ENCODE measurements around the gene DOCK11. TPM values are rescaled to one million over a fixed set of nuclear protein-coding genes. Genes with fewer than 3 reads are reported as not detected.
"Not testable (repeated sequence)": the region's sequence is repeated elsewhere in the genome, so short reads cannot be mapped to it uniquely, and the experiment has no call there.

The DOCK11 gene
- total and polyA plus RNA-seq, 7 experiments from 2014 or later: 24.2 to 115 (median 78.5) TPM

DNA sequence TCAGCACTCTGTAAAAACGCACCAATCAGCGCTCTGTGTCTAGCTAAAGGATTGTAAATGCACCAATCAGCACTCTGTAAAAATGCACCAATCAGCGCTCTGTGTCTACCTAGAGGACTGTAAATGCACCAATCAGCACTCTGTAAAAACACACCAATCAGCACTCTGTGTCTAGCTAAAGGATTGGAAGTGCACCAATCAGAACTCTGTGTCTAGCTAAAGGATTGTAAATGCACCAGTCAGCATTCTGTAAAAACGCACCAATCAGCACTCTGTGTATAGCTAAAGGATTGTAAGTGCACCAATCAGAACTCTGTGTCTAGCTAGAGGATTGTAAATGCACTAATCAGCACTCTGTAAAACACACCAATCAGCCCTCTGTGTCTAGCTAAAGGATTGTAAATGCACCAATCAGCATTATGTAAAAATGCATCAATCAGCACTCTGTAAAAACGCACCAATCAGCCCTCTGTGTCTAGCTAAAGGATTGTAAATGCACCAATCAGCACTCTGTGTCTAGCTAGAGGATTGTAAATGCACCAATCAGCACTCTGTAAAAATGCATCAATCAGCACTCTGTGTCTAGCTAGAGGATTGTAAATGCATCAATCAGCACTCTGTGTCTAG, 24.8 kb upstream of the DOCK11 start:
- peaks cover 0 to 14% (median 0%) of the 10 kb centered on the region in 11 donors for H3K9me3 Mint-ChIP-seq
- H3K4me1 Mint-ChIP-seq; H3K27me3 Mint-ChIP-seq; H3K4me3 Mint-ChIP-seq; H3K27ac Mint-ChIP-seq; H3K9me3 ChIP-seq (ENCODE audit: control insufficient read depth in 2 of 3, low read length in 3 of 3); H3K27me3 ChIP-seq (ENCODE audit: control insufficient read depth in 2 of 2, insufficient read depth in 2 of 2, low read length in 2 of 2); H3K4me1 ChIP-seq (ENCODE audit: control insufficient read depth in 2 of 2, insufficient read depth in 2 of 2, low read length in 2 of 2); H3K4me3 ChIP-seq (ENCODE audit: low read length); DNase-seq; H3K27ac ChIP-seq (ENCODE audit: low read depth, low read length); H3K36me3 ChIP-seq (ENCODE audit: control insufficient read depth in 2 of 3, insufficient read depth in 3 of 3, low read length in 3 of 3); ATAC-seq; CTCF ChIA-PET; intact Hi-C loops (cut with micrococcal nuclease); H3K36me3 Mint-ChIP-seq: not testable (repeated sequence)
- POLR2A ChIA-PET: interaction anchor here (0.7 kb wide), 1 partner anchor 60 kb away, joined by 3 read pairs; no protein-coding TSS in a partner anchor

- no peaks in the 10 kb centered on the region for H3K36me3 ChIP-seq (ENCODE audit: control insufficient read depth in 2 of 3, insufficient read depth in 3 of 3, low read length in 3 of 3)
- Mint-ChIP-seq H3K27me3 (no peaks in the 10 kb centered on the region), H3K9me3 (peaks cover 0 to 14% (median 0%) of the 10 kb centered on the region in 11 donors), H3K36me3 (no peaks in the 10 kb centered on the region), H3K4me3 (no peak overlapping the region), H3K27ac (no peak overlapping the region), H3K4me1 (no peaks in the 10 kb centered on the region)
- H3K27me3 ChIP-seq (ENCODE audit: control insufficient read depth in 2 of 2, insufficient read depth in 2 of 2, low read length in 2 of 2): no peaks in the 10 kb centered on the region
- H3K4me3 ChIP-seq (ENCODE audit: low read length): no peak overlapping the region
- no peak for ATAC-seq
- no peaks in the 10 kb centered on the region for H3K9me3 ChIP-seq (ENCODE audit: control insufficient read depth in 2 of 3, low read length in 3 of 3)
- no peak for DNase-seq
- H3K27ac ChIP-seq (ENCODE audit: low read depth, low read length): no peak overlapping the region
- intact Hi-C loops (cut with micrococcal nuclease): no loop called here
- ChIA-PET POLR2A (no interaction called here), CTCF (no interaction called here)
- no peaks in the 10 kb centered on the region for H3K4me1 ChIP-seq (ENCODE audit: control insufficient read depth in 2 of 2, insufficient read depth in 2 of 2, low read length in 2 of 2)
These were observed 21.0 kb upstream of the DOCK11 start for GRCh38 chrX:118474586-118474985.

GRCh38 chrX:118475903-118476302, 19.7 kb upstream of the DOCK11 start:
- ChIA-PET POLR2A (no interaction called here), CTCF (no interaction called here)
- Mint-ChIP-seq H3K36me3 (no peaks in the 10 kb centered on the region), H3K9me3 (peaks cover 0 to 6% (median 0%) of the 10 kb centered on the region in 11 donors), H3K27me3 (no peaks in the 10 kb centered on the region), H3K4me1 (no peaks in the 10 kb centered on the region), H3K4me3 (no peak overlapping the region), H3K27ac (no peak overlapping the region)
- no peaks in the 10 kb centered on the region for H3K27me3 ChIP-seq (ENCODE audit: control insufficient read depth in 2 of 2, insufficient read depth in 2 of 2, low read length in 2 of 2)
- H3K4me3 ChIP-seq (ENCODE audit: low read length): no peak overlapping the region
- DNase-seq (no peak), ATAC-seq (no peak)
- H3K9me3 ChIP-seq (ENCODE audit: control insufficient read depth in 2 of 3, low read length in 3 of 3): no peaks in the 10 kb centered on the region
- no peak overlapping the region for H3K27ac ChIP-seq (ENCODE audit: low read depth, low read length)
- intact Hi-C loops (cut with micrococcal nuclease): no loop called here
- no peaks in the 10 kb centered on the region for H3K4me1 ChIP-seq (ENCODE audit: control insufficient read depth in 2 of 2, insufficient read depth in 2 of 2, low read length in 2 of 2)
- H3K36me3 ChIP-seq (ENCODE audit: control insufficient read depth in 2 of 3, insufficient read depth in 3 of 3, low read length in 3 of 3): no peaks in the 10 kb centered on the region

GRCh38 chrX:118480172-118480571, 15.4 kb upstream of the DOCK11 start:
- ATAC-seq (no peak), DNase-seq (no peak)
- Histone ChIP-seq H3K4me3 (ENCODE audit: low read length) (no peak overlapping the region), H3K27me3 (ENCODE audit: control insufficient read depth in 2 of 2, insufficient read depth in 2 of 2, low read length in 2 of 2) (no peaks in the 10 kb centered on the region), H3K27ac (ENCODE audit: low read depth, low read length) (no peak overlapping the region), H3K36me3 (ENCODE audit: control insufficient read depth in 2 of 3, insufficient read depth in 3 of 3, low read length in 3 of 3) (no peaks in the 10 kb centered on the region), H3K4me1 (ENCODE audit: control insufficient read depth in 2 of 2, insufficient read depth in 2 of 2, low read length in 2 of 2) (no peaks in the 10 kb centered on the region), H3K9me3 (ENCODE audit: control insufficient read depth in 2 of 3, low read length in 3 of 3) (no peaks in the 10 kb centered on the region)
- Mint-ChIP-seq H3K27me3 (no peaks in the 10 kb centered on the region), H3K4me1 (no peaks in the 10 kb centered on the region), H3K9me3 (no peaks in the 10 kb centered on the region), H3K36me3 (no peaks in the 10 kb centered on the region), H3K27ac (no peak overlapping the region), H3K4me3 (no peak overlapping the region)
- ChIA-PET POLR2A (no interaction called here), CTCF (no interaction called here)
- intact Hi-C loops (cut with micrococcal nuclease): no loop called here

- H3K9me3 ChIP-seq (ENCODE audit: control insufficient read depth in 2 of 3, low read length in 3 of 3); DNase-seq; CTCF ChIA-PET; H3K9me3 Mint-ChIP-seq; H3K27me3 ChIP-seq (ENCODE audit: control insufficient read depth in 2 of 2, insufficient read depth in 2 of 2, low read length in 2 of 2); H3K27ac Mint-ChIP-seq; H3K4me1 ChIP-seq (ENCODE audit: control insufficient read depth in 2 of 2, insufficient read depth in 2 of 2, low read length in 2 of 2); ATAC-seq; H3K36me3 Mint-ChIP-seq; H3K4me3 ChIP-seq (ENCODE audit: low read length); H3K4me3 Mint-ChIP-seq; H3K4me1 Mint-ChIP-seq; H3K36me3 ChIP-seq (ENCODE audit: control insufficient read depth in 2 of 3, insufficient read depth in 3 of 3, low read length in 3 of 3); H3K27me3 Mint-ChIP-seq; H3K27ac ChIP-seq (ENCODE audit: low read depth, low read length); POLR2A ChIA-PET; intact Hi-C loops (cut with micrococcal nuclease): not testable (repeated sequence)
These were observed 13.2 kb upstream of the DOCK11 start for GRCh38 chrX:118482384-118482783.

GRCh38 chrX:118484216-118484903, 11.3 kb upstream of the DOCK11 start:
- intact Hi-C loops (cut with micrococcal nuclease): no loop called here
- DNase-seq (no peak), ATAC-seq (no peak)
- H3K9me3 Mint-ChIP-seq: no peaks in the 10 kb centered on the region
- Histone ChIP-seq H3K36me3 (ENCODE audit: control insufficient read depth in 2 of 3, insufficient read depth in 3 of 3, low read length in 3 of 3) (no peaks in the 10 kb centered on the region), H3K9me3 (ENCODE audit: control insufficient read depth in 2 of 3, low read length in 3 of 3) (no peaks in the 10 kb centered on the region), H3K27ac (ENCODE audit: low read depth, low read length) (no peak overlapping the region), H3K4me3 (ENCODE audit: low read length) (no peak overlapping the region), H3K27me3 (ENCODE audit: control insufficient read depth in 2 of 2, insufficient read depth in 2 of 2, low read length in 2 of 2) (no peaks in the 10 kb centered on the region), H3K4me1 (ENCODE audit: control insufficient read depth in 2 of 2, insufficient read depth in 2 of 2, low read length in 2 of 2) (no peaks in the 10 kb centered on the region)
- POLR2A ChIA-PET: no interaction called here
- H3K27me3 Mint-ChIP-seq: no peaks in the 10 kb centered on the region
- H3K27ac Mint-ChIP-seq: no peak overlapping the region
- H3K4me3 Mint-ChIP-seq: no peak overlapping the region
- H3K36me3 Mint-ChIP-seq: no peaks in the 10 kb centered on the region
- H3K4me1 Mint-ChIP-seq: no peaks in the 10 kb centered on the region
- CTCF ChIA-PET: interaction anchor here (0.8 kb wide), 1 partner anchor 117 kb away, joined by 4 read pairs; no protein-coding TSS in a partner anchor

GRCh38 chrX:118486693-118487092, 8.9 kb upstream of the DOCK11 start:
- POLR2A ChIA-PET: interaction anchor here (0.9 kb wide), 1 partner anchor 27 kb away, joined by 3 read pairs; no protein-coding TSS in a partner anchor
- DNase-seq; H3K4me3 Mint-ChIP-seq; H3K36me3 Mint-ChIP-seq; H3K4me3 ChIP-seq (ENCODE audit: low read length); H3K9me3 ChIP-seq (ENCODE audit: control insufficient read depth in 2 of 3, low read length in 3 of 3); H3K27me3 Mint-ChIP-seq; ATAC-seq; H3K36me3 ChIP-seq (ENCODE audit: control insufficient read depth in 2 of 3, insufficient read depth in 3 of 3, low read length in 3 of 3); H3K9me3 Mint-ChIP-seq; intact Hi-C loops (cut with micrococcal nuclease); H3K4me1 Mint-ChIP-seq; H3K4me1 ChIP-seq (ENCODE audit: control insufficient read depth in 2 of 2, insufficient read depth in 2 of 2, low read length in 2 of 2); H3K27ac Mint-ChIP-seq; H3K27me3 ChIP-seq (ENCODE audit: control insufficient read depth in 2 of 2, insufficient read depth in 2 of 2, low read length in 2 of 2); CTCF ChIA-PET; H3K27ac ChIP-seq (ENCODE audit: low read depth, low read length): not testable (repeated sequence)
